ENCODE measurements around the gene RAB11FIP4.
A peak's percentile ranks its signal among the peaks of the same experiment; 100 is the strongest.

Gene RAB11FIP4

DNA sequence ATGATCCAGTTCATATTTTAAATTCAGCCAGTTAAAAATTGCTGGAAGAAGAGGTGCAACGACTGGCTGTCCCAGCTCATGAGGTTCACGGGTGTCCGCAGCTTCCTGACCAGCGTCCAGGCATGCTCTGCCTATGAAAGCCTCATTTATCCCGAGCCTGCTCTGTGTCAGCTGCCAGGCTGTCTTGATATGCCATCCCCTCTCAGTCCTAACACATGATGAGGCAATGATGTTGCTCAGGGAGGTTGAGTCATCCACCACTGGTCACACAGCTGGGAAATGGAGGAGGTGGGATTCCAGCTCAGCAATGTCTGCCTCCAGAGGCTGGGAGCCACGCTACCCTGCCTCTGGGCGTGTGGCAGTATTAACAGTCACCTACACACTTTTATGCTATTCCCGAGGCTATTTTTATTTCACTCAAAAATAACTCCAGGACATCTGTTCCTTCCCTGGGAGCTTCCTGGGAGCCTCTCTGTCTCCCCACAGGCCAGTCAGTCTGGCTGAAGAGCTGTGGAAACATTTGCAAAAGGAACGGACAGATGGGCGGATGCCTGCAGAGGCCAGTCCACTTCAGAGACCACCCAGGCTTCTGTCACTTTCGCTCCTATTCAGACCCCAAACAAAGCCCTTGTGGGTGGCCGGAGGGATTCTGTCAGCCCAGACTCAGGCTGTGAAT, 22.5 kb downstream of the RAB11FIP4 start:
- H4K20me1 ChIP-seq, result no peaks in the 10 kb centered on the region
- H3K27me3 ChIP-seq, result no peaks in the 10 kb centered on the region
- H3K9me3 ChIP-seq (replicated peaks in 1 of 11), result no peaks in the 10 kb centered on the region
- no peak overlapping the region for H3K4me3 ChIP-seq
- peak overlapping the region in 10 of 11 experiments; percentile 28 to 74 (median 63); a peak in 15 of 22 replicates for H3K27ac ChIP-seq
- peak overlapping the region; percentile 65 to 92 (median 82); a peak in 21 of 22 replicates for H3K4me2 ChIP-seq
- TF ChIP-seq Cebpa-rat (IDR thresholded peaks at IDR 0.05), result peak in 4 of 11 experiments; percentile 29 to 49 (median 40); a peak in 3 of 22 replicates
- no peaks in the 10 kb centered on the region for H3K36me3 ChIP-seq
- H3K4me1 ChIP-seq, result peaks cover 27 to 57% (median 42%) of the 10 kb centered on the region in 10 experiments
- peak overlapping the region in 3 of 11 experiments; percentile 6 to 38 (median 11); a peak in 1 of 22 replicates for H3K9ac ChIP-seq

DNA sequence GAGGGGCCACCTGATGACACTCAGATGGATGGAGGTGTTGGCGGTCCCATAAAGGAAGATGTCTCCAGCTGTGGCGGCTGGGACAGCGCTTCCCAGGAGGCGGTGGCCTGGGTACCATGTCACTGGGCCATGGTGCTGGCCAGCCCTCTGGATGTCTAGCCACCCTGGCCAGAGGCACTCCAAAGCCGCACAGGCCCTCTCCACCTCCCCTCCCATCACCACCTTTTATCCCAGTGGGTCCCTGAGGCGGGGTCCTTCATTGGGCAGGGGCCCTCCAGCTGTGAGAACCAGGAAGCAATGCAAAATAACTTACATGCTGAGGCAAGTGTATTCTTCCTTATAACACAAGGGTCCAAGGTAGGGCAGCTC, 23.1 kb downstream of the RAB11FIP4 start:
- Histone ChIP-seq H3K4me1 (peaks cover 24 to 61% (median 43%) of the 10 kb centered on the region in 10 experiments), H4K20me1 (no peaks in the 10 kb centered on the region), H3K36me3 (no peaks in the 10 kb centered on the region), H3K9me3 (replicated peaks in 1 of 11) (no peaks in the 10 kb centered on the region), H3K4me3 (no peak overlapping the region), H3K4me2 (peak overlapping the region; percentile 65 to 92 (median 82)), H3K27ac (peak overlapping the region in 10 of 11 experiments; percentile 28 to 74 (median 63); a peak in 17 of 22 replicates), H3K27me3 (no peaks in the 10 kb centered on the region), H3K9ac (no peak overlapping the region; a peak in 1 of 22 replicates)
- TF ChIP-seq Cebpa-rat (IDR thresholded peaks at IDR 0.05), result no peak

DNA sequence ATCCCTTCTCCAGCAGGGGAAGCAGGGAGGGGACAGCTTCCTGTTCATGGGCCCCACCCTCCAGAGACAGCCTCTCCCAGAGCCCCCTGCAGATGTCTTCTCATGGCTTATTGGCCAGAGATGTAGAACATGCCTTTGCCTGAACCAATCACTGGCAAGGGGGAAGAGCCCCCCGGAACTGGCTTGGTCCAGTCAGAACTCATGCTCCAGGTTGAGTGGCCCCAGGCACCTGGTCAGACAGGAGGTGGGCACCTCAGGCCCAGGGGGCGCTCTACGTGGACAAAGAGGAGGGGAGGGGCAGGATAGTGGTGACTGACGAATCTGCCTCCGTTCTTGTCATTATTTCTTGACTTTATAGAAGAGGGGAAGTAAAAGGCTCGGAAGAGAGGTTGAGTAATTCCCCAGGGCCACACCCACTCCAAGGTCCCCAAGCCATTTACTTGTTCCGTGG, 23.6 kb downstream of the RAB11FIP4 start:
- H3K36me3 ChIP-seq, result no peaks in the 10 kb centered on the region
- no peaks in the 10 kb centered on the region for H3K9me3 ChIP-seq (replicated peaks in 1 of 11)
- 0 out of 20 replicates have a peak overlapping the region, but pooled peaks of 1 of the 10 experiments have one; percentile 16 for H3K4me3 ChIP-seq
- no peaks in the 10 kb centered on the region for H4K20me1 ChIP-seq
- H3K27ac ChIP-seq, result peak overlapping the region in 10 of 11 experiments; percentile 28 to 74 (median 63); a peak in 17 of 22 replicates
- peak overlapping the region; percentile 65 to 92 (median 82) for H3K4me2 ChIP-seq
- peaks cover 24 to 61% (median 44%) of the 10 kb centered on the region in 10 experiments for H3K4me1 ChIP-seq
- TF ChIP-seq Cebpa-rat (IDR thresholded peaks at IDR 0.05), result 0 out of 22 replicates have a peak, but pooled peaks of 1 of the 11 experiments have one; percentile 29
- peak overlapping the region in 2 of 11 experiments; percentile 28 to 32; a peak in 4 of 22 replicates for H3K9ac ChIP-seq
- H3K27me3 ChIP-seq, result no peaks in the 10 kb centered on the region

DNA sequence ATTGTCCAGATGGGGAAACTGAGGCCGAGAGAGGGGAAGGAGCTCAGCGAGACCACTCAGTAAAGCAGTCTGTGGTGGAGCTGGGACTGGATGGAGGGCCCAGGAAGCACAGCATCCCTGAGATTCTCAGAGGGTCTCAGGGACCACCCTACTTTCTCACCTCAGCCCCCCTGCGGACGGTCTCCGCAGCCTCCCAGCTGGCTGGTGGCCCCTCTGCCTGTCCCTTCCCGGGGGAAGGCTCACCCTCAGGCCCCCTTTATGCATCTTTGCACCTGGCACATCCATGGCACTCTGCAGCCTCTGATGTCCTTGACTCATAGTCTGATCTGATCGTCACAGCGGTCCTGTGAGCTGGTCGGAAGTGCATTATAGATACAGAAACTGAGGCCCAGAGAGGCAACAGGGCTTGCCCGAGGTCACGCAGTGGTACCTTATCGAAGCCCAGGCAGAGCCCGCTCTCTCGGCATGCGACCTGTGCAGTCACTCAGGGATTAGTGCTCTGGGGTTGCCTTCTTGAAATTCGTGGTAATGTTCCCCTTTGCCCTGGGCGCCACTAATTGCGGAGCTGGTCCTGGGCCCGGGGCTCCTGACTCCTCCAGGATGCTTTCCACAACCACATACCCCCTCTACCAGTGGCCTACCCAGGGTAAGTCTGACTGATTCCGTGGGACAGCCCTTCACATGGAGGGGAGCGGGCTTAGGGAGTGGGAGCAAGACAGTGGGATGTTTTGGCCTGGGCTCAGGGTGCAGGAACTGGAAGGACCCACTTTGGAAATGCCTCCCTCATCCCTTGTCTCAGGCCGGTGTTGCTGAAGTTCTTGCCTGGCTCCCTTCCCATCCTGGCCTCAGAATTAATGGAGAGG, 24.4 kb downstream of the RAB11FIP4 start:
- Histone ChIP-seq H3K27me3 (no peaks in the 10 kb centered on the region), H3K4me3 (no peak overlapping the region), H3K9ac (peak overlapping the region in 1 of 11 experiments; percentile 32; a peak in 2 of 22 replicates), H3K36me3 (no peaks in the 10 kb centered on the region), H3K4me2 (peak overlapping the region; percentile 65 to 92 (median 82); a peak in 19 of 22 replicates), H3K4me1 (peaks cover 24 to 61% (median 44%) of the 10 kb centered on the region in 10 experiments), H3K9me3 (replicated peaks in 1 of 11) (no peaks in the 10 kb centered on the region), H4K20me1 (no peaks in the 10 kb centered on the region), H3K27ac (peak overlapping the region in 8 of 11 experiments; percentile 48 to 74 (median 63); a peak in 14 of 22 replicates)
- no peak for TF ChIP-seq Cebpa-rat (IDR thresholded peaks at IDR 0.05)

DNA sequence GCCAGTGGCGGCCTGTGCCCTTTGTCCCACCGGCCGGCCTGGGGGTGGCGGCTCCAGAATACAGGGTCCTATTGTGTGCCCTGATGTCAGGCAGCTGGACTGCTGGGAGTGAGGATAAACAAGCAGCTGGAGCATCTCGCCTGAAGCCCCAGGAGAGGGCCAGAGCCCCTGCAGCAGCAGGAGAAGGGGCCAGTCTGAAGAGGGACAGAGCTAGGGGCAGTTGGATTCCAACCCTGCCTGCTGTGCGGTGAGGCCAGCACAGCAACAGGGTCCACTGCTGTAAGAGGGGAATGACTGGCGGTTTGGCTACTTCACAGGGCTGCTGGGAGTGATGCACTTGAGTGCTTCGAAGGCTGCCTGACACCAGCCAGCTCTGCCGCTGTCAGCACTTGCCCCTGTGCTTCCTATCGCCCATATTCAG, 25.0 kb downstream of the RAB11FIP4 start:
- peak overlapping the region in 5 of 11 experiments; percentile 77 to 92 (median 82); a peak in 9 of 22 replicates for H3K4me2 ChIP-seq
- H3K27me3 ChIP-seq, result no peaks in the 10 kb centered on the region
- TF ChIP-seq Cebpa-rat (IDR thresholded peaks at IDR 0.05), result no peak
- no peaks in the 10 kb centered on the region for H3K36me3 ChIP-seq
- peaks cover 24 to 61% (median 44%) of the 10 kb centered on the region in 10 experiments for H3K4me1 ChIP-seq
- no peak overlapping the region for H3K9ac ChIP-seq
- 0 out of 22 replicates have a peak, but pooled peaks cover 0 to under 1% (median 0%) of the 10 kb centered on the region in 11 experiments for H3K9me3 ChIP-seq (replicated peaks in 1 of 11)
- H4K20me1 ChIP-seq, result no peaks in the 10 kb centered on the region
- no peak overlapping the region for H3K4me3 ChIP-seq
- H3K27ac ChIP-seq, result peak overlapping the region in 7 of 11 experiments; percentile 22 to 69 (median 52); a peak in 9 of 22 replicates

DNA sequence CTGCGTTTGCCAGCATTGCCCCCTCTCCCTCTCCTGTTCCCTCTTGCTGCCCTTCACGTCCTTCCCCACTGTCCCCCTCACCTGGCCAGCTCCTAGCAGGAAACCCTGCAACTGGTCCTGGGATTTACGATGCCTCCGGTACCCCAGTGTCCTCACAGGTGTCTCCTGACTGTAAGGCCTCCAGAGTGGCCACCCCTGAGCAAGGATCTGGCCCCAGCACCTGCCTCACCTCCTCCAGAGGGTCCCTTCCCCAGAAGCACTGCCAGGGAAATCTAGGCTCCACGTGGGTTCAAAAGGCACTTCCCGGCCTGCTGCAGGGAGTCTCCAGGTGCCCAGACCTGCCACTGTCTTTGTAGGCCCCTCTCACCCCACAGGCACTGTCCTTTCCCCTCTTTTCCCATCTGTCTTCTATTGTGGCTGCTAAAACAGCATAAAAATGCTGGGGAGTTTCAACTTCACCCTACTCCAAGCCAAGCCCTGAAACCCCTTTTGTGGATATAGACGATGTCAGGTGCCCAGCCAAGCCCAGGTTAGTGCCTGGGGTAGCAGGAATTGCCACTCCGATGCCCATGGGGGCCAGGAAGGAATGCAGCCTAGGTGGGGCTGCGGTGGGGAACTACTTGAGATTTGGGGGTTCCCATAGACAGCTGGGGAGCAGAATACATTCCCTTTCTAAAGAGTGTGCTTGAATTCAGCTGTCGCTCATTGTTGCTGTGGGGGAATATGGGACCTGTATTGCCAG, 25.7 kb downstream of the RAB11FIP4 start:
- Histone ChIP-seq H3K9me3 (replicated peaks in 1 of 11) (peaks cover under 1 to 7% (median 5%) of the 10 kb centered on the region in 11 experiments; a peak in 13 of 22 replicates), H3K4me2 (no peak overlapping the region), H3K27ac (peak overlapping the region in 3 of 11 experiments; percentile 22 to 67 (median 25); a peak in 2 of 22 replicates), H3K36me3 (no peaks in the 10 kb centered on the region), H4K20me1 (no peaks in the 10 kb centered on the region), H3K9ac (no peak overlapping the region), H3K4me1 (peaks cover 24 to 59% (median 42%) of the 10 kb centered on the region in 10 experiments), H3K27me3 (no peaks in the 10 kb centered on the region), H3K4me3 (no peak overlapping the region)
- no peak for TF ChIP-seq Cebpa-rat (IDR thresholded peaks at IDR 0.05)

DNA sequence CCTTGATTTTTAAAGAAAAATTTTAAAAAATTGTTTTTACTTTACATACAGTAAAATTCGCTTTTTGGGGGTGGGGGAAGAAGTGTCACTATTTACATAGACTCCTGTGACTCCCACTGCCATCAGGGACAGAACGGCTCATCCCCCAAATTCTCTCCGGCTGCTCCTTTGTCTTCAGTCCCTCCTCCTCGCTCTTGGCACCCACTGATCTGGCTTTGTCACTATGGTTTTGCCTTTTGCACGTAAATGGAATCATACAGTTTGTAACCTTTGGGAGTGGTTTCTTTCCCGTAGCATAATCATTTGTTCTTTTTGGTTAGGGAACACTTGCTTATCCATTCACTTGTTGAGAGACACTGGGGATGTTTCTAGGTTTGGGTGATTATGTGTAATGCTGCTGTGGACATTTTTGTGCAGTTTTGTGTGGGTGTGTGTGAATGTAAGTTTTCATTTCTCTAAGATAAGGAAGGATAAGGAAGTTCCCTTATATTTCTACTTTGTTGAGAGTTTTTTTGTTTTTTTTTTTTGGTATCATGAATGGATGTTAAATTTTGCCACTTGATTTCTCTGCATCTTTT, 27.4 kb downstream of the RAB11FIP4 start:
- Histone ChIP-seq H3K4me1 (peaks cover 20 to 43% (median 29%) of the 10 kb centered on the region in 10 experiments), H3K9me3 (replicated peaks in 1 of 11) (peaks cover 14 to 22% (median 21%) of the 10 kb centered on the region in 11 experiments; a peak in 21 of 22 replicates), H3K4me3 (no peak overlapping the region), H3K27ac (no peak overlapping the region), H3K9ac (no peak overlapping the region), H3K27me3 (no peaks in the 10 kb centered on the region), H4K20me1 (no peaks in the 10 kb centered on the region), H3K4me2 (peak overlapping the region in 3 of 11 experiments; percentile 17 to 59 (median 28); a peak in 4 of 22 replicates), H3K36me3 (no peaks in the 10 kb centered on the region)
- no peak for TF ChIP-seq Cebpa-rat (IDR thresholded peaks at IDR 0.05)

DNA sequence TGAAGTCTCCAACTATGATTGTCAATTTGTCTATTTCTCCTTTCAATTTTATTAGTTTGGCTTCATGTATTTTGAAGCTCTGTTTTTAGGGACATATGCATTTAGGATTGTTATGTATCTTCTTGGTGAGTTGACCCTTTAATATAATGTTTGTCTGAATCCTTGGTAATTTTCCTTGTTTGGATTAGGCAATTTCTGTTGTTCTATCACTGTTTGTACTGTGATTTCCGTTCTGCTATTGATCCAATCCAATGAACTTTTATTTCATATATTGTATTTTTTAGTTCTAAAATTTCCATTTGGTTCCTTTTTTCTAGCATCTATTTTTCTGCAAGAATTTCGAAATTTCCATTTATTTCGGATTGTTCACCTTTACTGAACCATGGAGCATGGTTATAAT, 31.0 kb downstream of the RAB11FIP4 start:
- Histone ChIP-seq H3K27me3 (no peaks in the 10 kb centered on the region), H3K27ac (no peak overlapping the region), H3K36me3 (no peaks in the 10 kb centered on the region), H3K4me1 (peaks cover 12 to 26% (median 17%) of the 10 kb centered on the region in 10 experiments), H3K9me3 (replicated peaks in 1 of 11) (peaks cover 14 to 23% (median 21%) of the 10 kb centered on the region in 11 experiments; a peak in 21 of 22 replicates), H4K20me1 (no peaks in the 10 kb centered on the region), H3K9ac (no peak overlapping the region), H3K4me3 (no peak overlapping the region), H3K4me2 (no peak overlapping the region)
- no peak for TF ChIP-seq Cebpa-rat (IDR thresholded peaks at IDR 0.05)

All from BLaER1 treated with 17β-estradiol and CSF1 and Interleukin-3, amounts not matched to agents 10 nM and 100 nM (cell line).